ENCODE results near the gene LHB.

Gene LHB

DNA sequence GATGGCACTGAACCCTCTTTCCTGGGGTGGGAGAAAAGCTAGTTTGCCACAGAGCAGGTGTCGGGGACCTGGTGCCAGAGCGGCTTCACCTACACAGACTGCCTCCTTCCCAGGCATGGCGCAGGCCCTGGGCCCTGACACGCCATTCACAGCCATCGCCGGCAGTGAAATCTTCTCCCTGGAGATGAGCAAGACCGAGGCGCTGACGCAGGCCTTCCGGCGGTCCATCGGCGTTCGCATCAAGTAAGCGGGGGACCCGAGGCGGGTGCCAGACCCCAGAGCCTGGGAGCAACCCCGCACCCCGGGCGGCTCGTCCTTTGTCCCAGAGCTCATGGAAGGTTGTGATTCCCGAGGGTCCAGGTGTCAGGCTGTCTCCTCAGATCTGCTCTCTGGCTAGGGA is 10.0 kb downstream of the LHB start:
- DNase-seq, result no peak

- DNase-seq, result no peak
Observed at GRCh38 chr19:49004964-49005614, 11.8 kb downstream of the LHB start.

- no peak for DNase-seq
Observed at GRCh38 chr19:49004133-49004532, 12.8 kb downstream of the LHB start.

DNA sequence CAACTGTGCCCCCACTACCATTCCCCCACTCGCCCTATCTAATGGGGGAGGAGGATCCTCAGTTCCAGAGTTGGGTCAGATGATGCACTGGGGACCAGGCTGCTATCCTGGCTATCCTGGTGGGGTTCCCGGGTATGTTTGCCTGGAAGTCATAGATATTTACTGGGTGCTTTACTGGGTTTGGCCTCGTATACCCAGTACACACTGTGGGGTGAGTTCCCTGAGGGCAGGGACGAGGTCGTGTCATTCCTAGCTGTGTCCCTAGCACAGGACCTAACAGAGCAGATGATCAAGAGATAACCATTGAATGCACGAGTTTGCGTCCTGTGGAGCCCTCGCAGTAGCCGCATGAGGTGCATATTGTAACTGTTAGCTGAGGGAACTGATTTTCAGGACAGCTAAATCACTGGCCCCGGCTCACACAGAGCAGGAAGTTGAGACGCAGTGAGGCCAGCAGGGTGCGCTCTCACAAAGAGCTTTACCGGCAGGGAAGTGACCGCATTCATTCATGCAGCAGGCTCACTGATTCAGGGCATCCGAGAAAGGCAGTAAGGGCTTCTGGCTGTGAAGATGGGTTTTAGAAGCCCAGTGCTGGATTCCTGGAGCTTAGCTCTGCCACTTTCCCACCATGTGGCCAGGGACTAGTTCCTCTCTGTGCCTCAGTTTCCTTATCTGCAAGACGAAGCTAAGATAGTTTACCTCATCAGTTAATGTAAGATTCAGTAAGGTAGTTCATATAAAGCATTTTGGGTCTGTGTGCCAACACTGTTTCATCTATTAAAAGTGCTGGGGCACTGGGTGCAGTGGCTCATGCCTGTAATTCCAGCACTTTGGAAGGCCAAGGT is 17.2 kb downstream of the LHB start:
- DNase-seq, result no peak

- peak; percentile 25 for DNase-seq
Observed at GRCh38 chr19:48997972-48998371, 18.9 kb downstream of the LHB start.

- no peak for DNase-seq
Observed at GRCh38 chr19:48994035-48994386, 22.9 kb downstream of the LHB start.

DNA sequence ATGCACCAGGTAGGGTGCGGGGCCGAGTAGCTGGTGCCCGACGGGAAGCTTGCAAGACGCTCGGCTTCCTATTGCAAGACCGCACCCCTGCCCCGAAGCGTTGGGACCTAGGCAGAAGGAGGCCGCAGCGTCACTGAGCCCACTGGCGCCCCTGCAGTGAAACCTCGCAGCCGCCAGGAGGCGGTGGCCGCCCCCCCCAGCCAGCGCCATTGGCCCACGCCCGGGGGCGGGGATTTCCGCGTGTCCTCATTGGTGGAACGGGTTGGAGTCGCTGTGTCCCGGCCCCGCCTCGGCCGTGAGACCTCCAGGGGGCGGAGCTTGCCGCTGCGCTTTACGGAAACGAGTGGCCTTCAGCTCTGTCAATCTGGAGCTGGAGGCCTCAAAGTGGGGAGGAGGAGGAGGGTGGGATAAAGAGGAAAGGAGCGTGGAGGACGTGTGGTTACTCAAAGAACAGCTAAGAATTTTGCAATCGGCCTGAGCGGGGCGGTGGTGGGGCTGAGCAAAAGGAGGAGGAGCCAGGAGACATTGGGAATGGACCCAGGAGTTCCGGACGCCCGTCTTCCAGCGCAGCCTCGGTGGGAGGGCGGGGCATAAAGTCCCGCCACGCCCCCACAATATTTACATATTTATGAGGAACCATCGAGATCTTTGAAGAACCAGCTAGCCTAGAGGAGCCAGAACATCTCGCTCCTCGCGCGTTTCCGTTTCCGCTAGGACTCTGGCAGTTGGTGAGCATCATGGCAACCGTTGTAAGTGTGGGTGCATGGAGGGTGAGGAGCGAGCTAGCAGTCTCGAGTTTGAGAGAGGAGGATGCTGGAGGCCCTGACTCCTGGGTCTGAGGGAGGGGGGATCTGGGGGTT is 23.5 kb downstream of the LHB start, which contains the start of the genes GYS1 and RUVBL2:
Gene GYS1, minus strand, starts transcription at position 135 of the 860 bp plus-strand sequence. CDS start 197 bp downstream, outside the sequence.
Gene RUVBL2, plus strand, starts transcription at position 713 of the 860 bp plus-strand sequence. Its CDS starts 25 bp downstream, at position 738.
- DNase-seq, result peak; percentile 99

- no peak for DNase-seq
Observed at GRCh38 chr19:48992581-48993174, 24.2 kb downstream of the LHB start.

DNA sequence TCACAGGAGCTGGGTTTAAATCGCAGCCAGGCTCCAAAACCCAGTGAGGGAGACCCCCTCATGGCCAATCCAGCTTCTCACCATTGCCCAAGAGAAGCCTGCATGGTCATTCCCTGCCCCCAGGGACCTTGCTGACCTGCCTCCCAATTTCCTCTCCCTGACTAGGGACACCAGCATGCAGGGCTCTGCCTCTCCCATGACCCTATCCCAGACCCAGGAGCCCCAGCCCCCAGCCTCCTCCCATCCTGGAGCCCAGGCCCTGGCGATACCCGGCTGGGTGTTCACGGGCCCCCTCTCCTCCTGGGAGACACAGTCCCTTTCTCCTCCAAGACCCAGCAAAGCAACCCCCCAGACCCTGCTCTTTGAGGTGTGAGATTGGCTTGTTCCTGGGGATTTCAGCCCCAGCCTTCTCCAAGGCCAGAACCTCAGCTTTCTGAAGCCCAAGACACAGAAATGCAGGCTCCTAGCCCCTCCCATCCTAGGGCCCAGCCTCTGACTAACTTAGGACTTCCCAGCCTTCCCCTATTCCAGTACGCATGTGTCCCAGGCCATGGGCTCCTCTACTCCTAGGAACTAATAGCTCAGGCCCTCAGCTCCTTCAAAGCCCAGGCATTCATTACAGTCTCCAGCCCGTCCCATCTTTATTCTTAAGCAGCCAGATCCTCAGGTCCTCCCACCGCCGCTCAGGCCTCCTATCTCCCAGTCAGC is 24.9 kb downstream of the LHB start:
- DNase-seq, result no peak

DNA sequence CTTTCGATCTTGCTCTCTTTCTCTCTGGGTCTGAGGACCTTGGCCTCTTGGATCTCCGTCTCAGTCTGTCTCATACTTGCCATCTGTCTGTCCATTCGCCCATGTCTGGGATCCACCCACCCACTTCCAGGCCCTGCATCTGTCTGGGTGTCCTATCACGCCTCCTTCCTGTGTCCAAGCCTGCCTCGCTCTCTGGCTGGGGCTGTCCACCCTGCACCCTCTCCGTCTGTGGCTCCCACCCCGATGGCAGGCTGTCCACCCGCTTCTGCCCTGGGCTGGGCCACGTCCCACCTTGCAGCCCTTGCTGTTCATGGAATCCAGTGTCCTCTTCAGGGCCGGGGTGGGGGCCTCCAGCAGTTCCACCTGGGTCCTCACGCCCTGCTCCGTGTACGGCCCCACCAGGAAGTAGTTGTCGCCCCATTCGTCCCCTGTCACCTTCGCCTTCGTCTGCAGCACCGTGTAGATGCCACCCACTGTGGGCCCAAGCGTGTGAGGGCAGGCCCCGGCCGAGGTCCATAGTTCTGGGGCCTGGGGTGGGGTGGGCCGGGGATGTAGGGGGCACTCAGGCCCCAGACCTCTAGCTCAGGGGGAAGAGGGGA is 25.8 kb downstream of the LHB start:
- no peak for DNase-seq

- no peak for DNase-seq
Observed at GRCh38 chr19:48990400-48990799, 26.5 kb downstream of the LHB start.

DNA sequence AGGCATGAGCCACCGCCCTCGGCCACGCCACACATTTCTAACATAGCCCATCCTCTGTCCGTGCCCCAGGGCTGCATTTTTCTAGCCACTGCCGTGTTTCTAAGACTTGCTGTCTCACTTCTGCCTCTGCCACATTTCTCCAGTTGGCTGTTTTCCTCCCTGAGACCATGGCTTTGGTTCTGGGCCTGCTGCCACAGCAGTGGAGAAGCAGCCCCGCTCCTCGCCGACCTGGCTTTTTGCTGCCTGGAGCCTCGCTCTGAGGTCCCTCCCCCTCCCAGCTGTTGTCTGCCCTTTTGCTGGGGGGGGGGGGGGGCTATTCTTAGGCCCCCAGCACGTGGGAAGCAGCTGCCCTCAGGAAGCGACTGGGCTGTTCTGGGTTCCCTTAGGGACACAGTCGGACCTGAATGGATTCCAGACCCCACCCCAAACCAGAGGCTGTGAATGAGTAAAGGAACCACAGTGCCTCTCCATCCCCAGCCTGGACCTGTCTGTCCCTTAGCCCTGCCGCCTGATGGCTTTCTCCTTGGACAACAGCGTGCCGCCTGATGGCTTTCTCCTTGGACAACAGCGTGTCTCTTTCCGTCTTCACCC is 27.1 kb downstream of the LHB start:
- DNase-seq, result no peak

- no peak for DNase-seq
Observed at GRCh38 chr19:48988860-48989259, 28.0 kb downstream of the LHB start.

- DNase-seq, result no peak
Observed at GRCh38 chr19:48988286-48988685, 28.6 kb downstream of the LHB start.

GRCh38 chr19:48987323-48987722 is 29.6 kb downstream of the LHB start:
- DNase-seq, result no peak

DNA sequence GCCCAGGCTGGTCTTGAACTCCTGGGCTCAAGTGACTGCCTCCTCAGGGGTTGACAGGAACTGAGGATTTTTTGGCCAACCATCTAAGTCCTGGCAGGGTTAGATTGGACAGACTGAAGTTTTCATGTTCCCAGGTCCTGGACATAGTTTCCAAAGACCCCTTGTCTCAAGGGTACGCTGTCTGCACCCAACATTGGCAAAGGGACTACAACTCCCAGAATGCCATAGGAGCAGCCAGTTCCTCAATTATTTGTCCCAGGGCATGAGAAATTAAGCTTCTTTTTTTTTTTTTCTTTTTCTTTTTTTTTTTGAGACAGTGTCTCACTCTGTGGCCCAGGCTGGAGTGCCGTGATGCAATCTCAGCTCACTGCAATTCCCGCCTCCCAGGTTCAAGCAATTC is 30.7 kb downstream of the LHB start:
- DNase-seq, result no peak

DNA sequence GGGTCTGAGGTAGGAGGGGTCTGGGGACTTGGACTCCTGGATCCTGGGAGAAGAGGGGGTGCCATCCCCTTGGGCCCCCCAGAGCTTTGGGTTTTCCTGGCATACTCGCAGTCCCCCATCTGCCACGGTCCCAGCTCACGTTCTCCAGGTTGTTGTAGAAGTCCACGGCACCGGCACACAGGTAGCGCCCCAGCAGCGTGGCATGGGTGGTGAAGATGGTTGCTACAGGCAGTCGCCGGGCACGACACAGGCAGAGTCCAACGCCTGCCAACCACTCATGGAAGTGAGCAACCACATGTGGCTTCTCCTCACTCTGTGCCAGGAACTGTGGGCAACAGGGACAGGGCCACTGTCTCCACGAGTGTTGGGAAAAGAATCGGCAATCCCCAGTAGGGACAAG is 31.2 kb downstream of the LHB start:
- no peak for DNase-seq

GRCh38 chr19:48982280-48982679 is 34.6 kb downstream of the LHB start:
- no peak for DNase-seq

- DNase-seq, result no peak
Observed at GRCh38 chr19:48977061-48977460, 39.8 kb downstream of the LHB start.

DNA sequence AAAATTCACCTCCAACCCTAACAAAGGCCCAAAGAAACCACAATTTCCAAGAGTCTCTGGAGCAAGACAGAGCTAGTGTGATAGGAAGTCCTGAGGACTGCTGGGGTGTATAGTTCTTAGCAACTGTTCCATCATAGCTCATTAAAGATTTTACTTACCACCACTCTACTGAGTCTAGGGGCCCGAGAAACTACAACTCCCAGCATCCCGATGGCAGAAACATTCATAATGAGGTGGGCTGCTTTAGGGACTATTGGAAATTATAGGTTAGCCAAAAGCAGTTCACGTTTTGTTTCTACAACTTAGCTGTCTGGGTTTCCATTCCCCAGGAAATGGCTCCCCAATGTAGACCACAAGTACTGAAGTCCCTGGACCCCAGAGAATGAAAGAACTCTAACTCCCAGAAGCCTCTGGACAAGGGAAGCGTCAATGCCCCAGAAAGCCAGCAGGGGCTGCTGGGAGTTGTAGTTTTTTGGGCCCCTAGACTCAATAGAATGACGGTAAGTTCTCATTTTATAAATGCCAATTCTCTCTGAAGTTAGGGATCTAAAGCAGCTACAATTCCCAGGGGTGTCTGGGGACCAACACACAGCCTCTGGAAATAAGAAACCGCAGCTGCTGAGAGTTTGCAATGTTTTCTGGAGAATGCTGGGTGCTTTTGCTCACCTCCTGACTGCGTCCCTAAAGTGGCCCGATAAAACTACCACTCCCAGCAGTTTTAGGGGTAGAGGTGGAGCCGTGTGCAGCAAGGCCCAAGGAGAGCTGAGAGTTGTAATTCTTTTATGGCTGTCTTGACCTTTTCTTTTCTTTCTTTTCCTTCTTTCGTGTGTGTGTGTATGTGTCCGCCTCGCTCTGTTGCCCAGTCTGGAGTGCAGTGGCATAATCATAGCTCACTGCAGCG is 40.7 kb downstream of the LHB start:
- DNase-seq, result no peak
